ENCODE data around the gene RAD9A.

- TF ChIP-seq POLR2A (IDR thresholded peaks at IDR 0.05; ENCODE audit: low read depth, low read length) (no peak), POLR2AphosphoS5 (IDR thresholded peaks at IDR 0.05; ENCODE audit: low read depth, low read length) (no peak)
Observed at GRCh38 chr11:67354075-67355022, 37.4 kb upstream of the RAD9A start.

Measured in GM12892 (cell line).